Erythroblast (primary cell): ENCODE data around the gene OXSR1.

Source experiments
- GATA1 ChIP-seq: IDR thresholded peaks from 2 replicates; pipeline ENCODE4 v1.6.1; 2011; ENCODE audit warnings: low read depth, mild to moderate bottlenecking, control low read depth, low read length, moderate library complexity
- POLR2A ChIP-seq: IDR thresholded peaks from 2 replicates; pipeline ENCODE4 v1.6.1; 2011; ENCODE audit warnings: mild to moderate bottlenecking, low read length

GRCh38 chr3:38120693-38121450 lies 44.5 kb upstream of the OXSR1 start:
- TF ChIP-seq POLR2A (no peak), GATA1 (no peak)
